BJ (cell line): ENCODE data around the gene PLEKHA8. TPM values are rescaled to one million over a fixed set of nuclear protein-coding genes. Genes with fewer than 3 reads are reported as not detected.
A peak's percentile ranks its signal among the peaks of the same experiment; 100 is the strongest.

Experiments used
- CTCF ChIA-PET: fragments of 350-600 bp; formaldehyde crosslinking; extraction: SDS; loops from one replicate; lab custom pipeline; 2021; ENCODE audit warnings: antibody characterized with exemption, inconsistent platforms; lab: Yijun Ruan, JAX
- POLR2A ChIA-PET: fragments of 300-600 bp; sonication (Branson Sonifier 250); formaldehyde crosslinking; extraction: SDS; loops from one replicate; lab custom pipeline; 2021; ENCODE audit warnings: antibody characterized with exemption; lab: Charles Lee
- DNase-seq: peaks from one replicate; pipeline ENCODE4 v3.0.0-alpha.2; 2011; ENCODE audit warnings: low read depth
- H3K27me3 ChIP-seq: 2 replicates; pipeline ENCODE4 v1.6.0; 2011; ENCODE audit warnings: low read length; ENCODE audit not compliant: control insufficient read depth, insufficient read depth
- H3K36me3 ChIP-seq: 2 replicates; pipeline ENCODE4 v1.5.1; 2011; ENCODE audit warnings: low read length; ENCODE audit not compliant: control insufficient read depth, insufficient read depth
- H3K4me3 ChIP-seq: 2 replicates; pipeline ENCODE4 v1.5.1; 2011; ENCODE audit warnings: low read depth, mild to moderate bottlenecking, control low read depth, low read length
- polyA plus RNA-seq: library from polyadenylated mRNA; depleted of rRNA; stranded (reverse); fragments of >200 nt; gene quantifications from 2 replicates; pipeline ENCODE4 v1.2.3, GENCODE V29; 2011
- TF ChIP-seq, protein P1 (sequence below): IDR thresholded peaks from 2 replicates; pipeline ENCODE4 v1.5.1; 2011; ENCODE audit warnings: low read depth, mild to moderate bottlenecking, control low read depth, inconsistent platforms, low read length, moderate library complexity; ENCODE audit not compliant: insufficient read depth

The PLEKHA8 gene
- polyA plus RNA-seq, 1 experiment = 4.2 TPM

- no peak for DNase-seq
- H3K27me3 ChIP-seq = no peaks in the 10 kb centered on the region
- ChIA-PET POLR2A (no interaction called here), CTCF (no interaction called here)
- no peaks in the 10 kb centered on the region; the same call in 1 of the 2 replicates for H3K36me3 ChIP-seq
- no peak overlapping the region for H3K4me3 ChIP-seq
- TF ChIP-seq, protein P1, sequence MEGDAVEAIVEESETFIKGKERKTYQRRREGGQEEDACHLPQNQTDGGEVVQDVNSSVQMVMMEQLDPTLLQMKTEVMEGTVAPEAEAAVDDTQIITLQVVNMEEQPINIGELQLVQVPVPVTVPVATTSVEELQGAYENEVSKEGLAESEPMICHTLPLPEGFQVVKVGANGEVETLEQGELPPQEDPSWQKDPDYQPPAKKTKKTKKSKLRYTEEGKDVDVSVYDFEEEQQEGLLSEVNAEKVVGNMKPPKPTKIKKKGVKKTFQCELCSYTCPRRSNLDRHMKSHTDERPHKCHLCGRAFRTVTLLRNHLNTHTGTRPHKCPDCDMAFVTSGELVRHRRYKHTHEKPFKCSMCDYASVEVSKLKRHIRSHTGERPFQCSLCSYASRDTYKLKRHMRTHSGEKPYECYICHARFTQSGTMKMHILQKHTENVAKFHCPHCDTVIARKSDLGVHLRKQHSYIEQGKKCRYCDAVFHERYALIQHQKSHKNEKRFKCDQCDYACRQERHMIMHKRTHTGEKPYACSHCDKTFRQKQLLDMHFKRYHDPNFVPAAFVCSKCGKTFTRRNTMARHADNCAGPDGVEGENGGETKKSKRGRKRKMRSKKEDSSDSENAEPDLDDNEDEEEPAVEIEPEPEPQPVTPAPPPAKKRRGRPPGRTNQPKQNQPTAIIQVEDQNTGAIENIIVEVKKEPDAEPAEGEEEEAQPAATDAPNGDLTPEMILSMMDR = no peak
Measured at GRCh38 chr7:30065746-30066145, 37.5 kb downstream of the PLEKHA8 start.

DNA sequence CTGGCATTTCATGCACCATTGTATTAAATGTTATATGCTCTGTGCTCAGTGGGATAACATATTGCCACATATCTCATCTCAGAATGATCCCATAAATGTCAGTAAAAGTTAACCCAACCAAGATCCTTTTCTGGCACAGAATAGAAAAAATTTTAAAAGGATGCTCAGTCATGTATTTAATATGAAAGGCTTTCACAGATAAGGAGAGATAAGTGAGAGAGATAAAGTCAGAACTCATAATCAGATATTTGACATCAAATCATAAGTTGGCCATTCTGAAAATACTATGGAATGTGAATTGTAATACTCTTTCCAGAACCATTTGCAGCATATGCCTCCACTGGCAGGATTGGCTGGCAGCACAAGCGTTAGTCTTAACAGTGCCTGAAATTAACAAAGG, 38.5 kb downstream of the PLEKHA8 start:
- H3K27me3 ChIP-seq = no peaks in the 10 kb centered on the region
- no peak for DNase-seq
- CTCF ChIA-PET = interaction anchor here (1.0 kb wide), 1 partner anchor 145 kb away, joined by 3 read pairs; no protein-coding TSS in a partner anchor
- POLR2A ChIA-PET = no interaction called here
- H3K36me3 ChIP-seq = peaks cover 3% of the 10 kb centered on the region
- H3K4me3 ChIP-seq = no peak overlapping the region
- TF ChIP-seq, protein P1 = no peak

- TF ChIP-seq, protein P1 = no peak
- H3K4me3 ChIP-seq = no peak overlapping the region
- peaks cover 4% of the 10 kb centered on the region for H3K36me3 ChIP-seq
- DNase-seq = peak; percentile 82
- no peaks in the 10 kb centered on the region for H3K27me3 ChIP-seq
- POLR2A ChIA-PET = no interaction called here
- CTCF ChIA-PET = no interaction called here
Measured at GRCh38 chr7:30068117-30068516, 39.9 kb downstream of the PLEKHA8 start.

DNA sequence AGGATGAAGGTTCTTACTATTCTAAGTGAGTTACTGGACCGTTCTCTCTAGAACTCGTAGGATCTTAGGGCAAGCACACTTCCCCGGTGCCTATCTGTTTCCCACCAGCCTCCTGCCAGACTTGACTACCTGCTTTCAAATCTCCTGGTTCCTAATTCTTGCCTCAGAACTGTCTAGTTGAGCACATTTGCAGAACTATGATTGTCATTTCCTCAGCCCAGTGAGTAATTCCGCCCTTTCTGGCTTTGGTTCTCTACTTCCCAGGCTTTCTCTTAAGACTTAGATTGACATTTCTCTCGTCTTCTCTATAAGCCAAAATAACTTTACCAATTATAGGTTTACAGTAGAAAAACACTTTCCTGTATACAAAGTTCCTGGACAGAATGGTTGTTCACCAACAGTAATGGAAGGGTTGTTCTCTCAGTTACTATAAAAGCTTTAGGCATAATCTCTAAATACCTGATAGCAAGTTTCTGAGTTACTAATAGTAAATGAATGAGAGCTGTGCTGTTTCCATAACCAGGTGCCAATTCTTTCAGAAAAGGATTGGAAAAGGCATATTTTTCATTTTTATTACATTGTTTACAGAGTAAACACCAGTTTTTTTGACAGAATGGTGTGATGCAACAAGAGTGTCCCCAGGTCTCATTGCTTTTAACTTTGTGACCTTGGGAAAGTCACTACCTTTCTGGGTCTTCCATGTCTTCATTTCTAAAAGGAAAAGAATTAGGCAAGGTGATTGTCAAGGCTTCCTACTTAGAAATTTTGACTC, 41.1 kb downstream of the PLEKHA8 start:
- POLR2A ChIA-PET = no interaction called here

DNA sequence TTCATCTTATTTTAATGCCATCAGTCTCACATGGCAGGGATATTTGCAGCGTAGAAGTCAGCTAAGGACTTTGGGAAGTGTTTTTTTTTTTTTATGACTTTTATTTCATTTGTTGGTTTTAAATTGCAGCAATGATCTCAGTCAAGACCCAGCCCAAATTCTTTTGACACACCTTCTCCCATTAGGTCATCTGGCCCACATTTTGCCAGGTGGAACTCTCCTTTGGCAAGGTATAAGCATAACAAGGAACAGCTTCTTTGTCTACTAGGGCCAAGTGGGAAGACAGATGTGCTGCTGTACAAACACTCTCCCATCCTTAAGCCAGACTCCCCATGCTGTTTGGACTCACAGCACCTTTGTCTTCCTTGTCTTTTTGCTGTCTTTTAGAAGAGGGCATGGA, 41.8 kb downstream of the PLEKHA8 start:
- DNase-seq = no peak
- TF ChIP-seq, protein P1 = no peak
- H3K36me3 ChIP-seq = peaks cover 4% of the 10 kb centered on the region; the same call in 1 of the 2 replicates
- POLR2A ChIA-PET = no interaction called here
- CTCF ChIA-PET = interaction anchor here (0.6 to 1.2 kb wide), 3 partner anchors 8 to 192 kb away, joined by 3 to 6 read pairs (median 5); no protein-coding TSS in a partner anchor
- no peaks in the 10 kb centered on the region for H3K27me3 ChIP-seq
- no peak overlapping the region for H3K4me3 ChIP-seq

More for the DNA sequence above, 41.1 kb downstream of the PLEKHA8 start:
- TF ChIP-seq, protein P1 = no peak
- Histone ChIP-seq H3K27me3 (no peaks in the 10 kb centered on the region), H3K4me3 (no peak overlapping the region), H3K36me3 (peaks cover 4% of the 10 kb centered on the region)
- DNase-seq = no peak
- CTCF ChIA-PET = interaction anchor here (0.6 to 1.2 kb wide), 3 partner anchors 9 to 191 kb away, joined by 3 to 5 read pairs (median 3); no protein-coding TSS in a partner anchor
